ENCODE measurements around the gene DCUN1D2.

DCUN1D2 gene

GRCh38 chr13:113417008-113417751 is 73.3 kb downstream of the DCUN1D2 start:
- Histone ChIP-seq H3K27ac (no peak overlapping the region), H3K4me3 (no peak overlapping the region)

- Histone ChIP-seq H3K4me3 (no peak overlapping the region), H3K27ac (no peak overlapping the region)
Measured at GRCh38 chr13:113415825-113416224, 74.7 kb downstream of the DCUN1D2 start.

GRCh38 chr13:113415032-113415431 is 75.5 kb downstream of the DCUN1D2 start:
- Histone ChIP-seq H3K27ac (no peak overlapping the region), H3K4me3 (no peak overlapping the region)

GRCh38 chr13:113414335-113414734 is 76.2 kb downstream of the DCUN1D2 start:
- Histone ChIP-seq H3K27ac (peak overlapping the region in 5 of 21 experiments; percentile 41 to 71 (median 54)), H3K4me3 (no peak overlapping the region)

- Histone ChIP-seq H3K4me3 (no peak overlapping the region), H3K27ac (peak overlapping the region in 6 of 21 experiments; percentile 30 to 71 (median 54))
Measured at GRCh38 chr13:113413898-113414282, 76.6 kb downstream of the DCUN1D2 start.

- H3K4me3 ChIP-seq = no peak overlapping the region
- peak overlapping the region in 5 of 21 experiments; percentile 30 to 71 (median 54) for H3K27ac ChIP-seq
Measured at GRCh38 chr13:113413178-113413897, 77.2 kb downstream of the DCUN1D2 start.

GRCh38 chr13:113412440-113412839 is 78.1 kb downstream of the DCUN1D2 start:
- H3K27ac ChIP-seq = no peak overlapping the region

GRCh38 chr13:113411216-113412023 is 79.1 kb downstream of the DCUN1D2 start:
- H3K4me3 ChIP-seq = no peak overlapping the region
- peak overlapping the region in 6 of 21 experiments; percentile 0 to 85 (median 60) for H3K27ac ChIP-seq

More at GRCh38 chr13:113412440-113412839, 78.1 kb downstream of the DCUN1D2 start:
- no peak overlapping the region for H3K4me3 ChIP-seq

GRCh38 chr13:113410472-113411201 is 79.9 kb downstream of the DCUN1D2 start:
- H3K27ac ChIP-seq = peak overlapping the region in 11 of 21 experiments; percentile 0 to 85 (median 56)
- H3K4me3 ChIP-seq = no peak overlapping the region

- Histone ChIP-seq H3K27ac (no peak overlapping the region), H3K4me3 (no peak overlapping the region)
Measured at GRCh38 chr13:113408562-113408961, 81.9 kb downstream of the DCUN1D2 start.

- H3K4me3 ChIP-seq = no peak overlapping the region
- no peak overlapping the region for H3K27ac ChIP-seq
Measured at GRCh38 chr13:113407531-113408393, 82.7 kb downstream of the DCUN1D2 start.

- Histone ChIP-seq H3K4me3 (no peak overlapping the region), H3K27ac (no peak overlapping the region)
Measured at GRCh38 chr13:113407103-113407530, 83.4 kb downstream of the DCUN1D2 start.

- no peak overlapping the region for H3K4me3 ChIP-seq
- no peak overlapping the region for H3K27ac ChIP-seq
Measured at GRCh38 chr13:113406321-113407102, 84.0 kb downstream of the DCUN1D2 start.

Measured in skin epidermis (tissue), 12 donors.